SK-N-SH treated with all-trans-retinoic acid at 6 μM for 48 hours (cell line): ENCODE results near the gene ZNF215.
"Not testable (repeated sequence)": the region's sequence is repeated elsewhere in the genome, so short reads cannot be mapped to it uniquely, and the experiment has no call there.

Experiments used
- ATAC-seq: fragments of 200-7000 bp; cut with Tn5 transposase; 3 replicates; pipeline ENCODE4 v1.9.1; 2020; ENCODE audit warnings: mild to moderate bottlenecking, moderate library complexity
- ARNTL ChIP-seq: fragments of 450-650 bp; formaldehyde crosslinking; IDR thresholded peaks from 2 replicates; pipeline ENCODE4 v1.5.0; 2020; ENCODE audit warnings: low read depth, mild to moderate bottlenecking, moderate library complexity, borderline replicate concordance
- BACH2 ChIP-seq: fragments of 250-450 bp; sonication (Bioruptor Pico); IDR thresholded peaks from 2 replicates; pipeline ENCODE4 v1.9.0; 2021; ENCODE audit warnings: mild to moderate bottlenecking, borderline replicate concordance
- CREB5 ChIP-seq: fragments of 250-450 bp; sonication (Bioruptor Pico); IDR thresholded peaks from 2 replicates; pipeline ENCODE4 v1.5.1; 2020; ENCODE audit warnings: low read depth, mild to moderate bottlenecking, moderate library complexity
- CSRNP3 ChIP-seq: fragments of 250-450 bp; sonication (Bioruptor Pico); IDR thresholded peaks from 2 replicates; pipeline ENCODE4 v1.5.1; 2021; ENCODE audit warnings: mild to moderate bottlenecking, moderate library complexity
- GLIS3 ChIP-seq: fragments of 250-450 bp; sonication (Bioruptor Pico); IDR thresholded peaks from 2 replicates; pipeline ENCODE4 v1.5.0; 2020; ENCODE audit warnings: mild to moderate bottlenecking, moderate library complexity
- ISL1 ChIP-seq: fragments of 250-450 bp; sonication (Bioruptor Pico); IDR thresholded peaks from 2 replicates; pipeline ENCODE4 v2.1.2; 2022; ENCODE audit warnings: mild to moderate bottlenecking, moderate library complexity
- OSR1 ChIP-seq: fragments of 250-450 bp; sonication (Bioruptor Pico); IDR thresholded peaks from 2 replicates; pipeline ENCODE4 v1.8.0; 2022; ENCODE audit warnings: moderate library complexity, mild to moderate bottlenecking, inconsistent platforms
- PATZ1 ChIP-seq: fragments of 250-450 bp; sonication (Bioruptor Pico); IDR thresholded peaks from 2 replicates; pipeline ENCODE4 v1.8.0; 2020; ENCODE audit warnings: mild to moderate bottlenecking, moderate library complexity, borderline replicate concordance
- POU6F1 ChIP-seq: fragments of 250-450 bp; sonication (Bioruptor Pico); IDR thresholded peaks from 2 replicates; pipeline ENCODE4 v1.8.0; 2021; ENCODE audit warnings: low read depth, mild to moderate bottlenecking, moderate library complexity, borderline replicate concordance
- RARB ChIP-seq: fragments of 250-450 bp; sonication (Bioruptor Pico); IDR thresholded peaks from 2 replicates; pipeline ENCODE4 v1.8.0; 2021; ENCODE audit warnings: mild to moderate bottlenecking, moderate library complexity
- SNAI2 ChIP-seq: fragments of 250-450 bp; sonication (Bioruptor Pico); IDR thresholded peaks from 2 replicates; pipeline ENCODE4 v1.5.0; 2020; ENCODE audit warnings: mild to moderate bottlenecking, moderate library complexity
- TCF4 ChIP-seq: fragments of 250-450 bp; sonication (Bioruptor Pico); IDR thresholded peaks from 2 replicates; pipeline ENCODE4 v1.8.0; 2021; ENCODE audit warnings: mild to moderate bottlenecking, moderate library complexity, borderline replicate concordance
- TOX ChIP-seq: fragments of 250-450 bp; sonication (Bioruptor Pico); IDR thresholded peaks from 2 replicates; pipeline ENCODE4 v1.8.0; 2021; ENCODE audit warnings: mild to moderate bottlenecking, moderate library complexity, borderline replicate concordance
- TSHZ2 ChIP-seq: fragments of 250-450 bp; sonication (Bioruptor Pico); IDR thresholded peaks from 2 replicates; pipeline ENCODE4 v1.5.0; 2020; ENCODE audit warnings: mild to moderate bottlenecking, moderate library complexity
- ZC3H10 ChIP-seq: fragments of 250-450 bp; sonication (Bioruptor Pico); IDR thresholded peaks from 2 replicates; pipeline ENCODE4 v1.5.1; 2021; ENCODE audit warnings: mild to moderate bottlenecking, moderate library complexity
- ZFP3 ChIP-seq: fragments of 250-450 bp; sonication (Bioruptor Pico); IDR thresholded peaks from 2 replicates; pipeline ENCODE4 v1.5.0; 2020; ENCODE audit warnings: mild to moderate bottlenecking, moderate library complexity
- ZNF565 ChIP-seq: fragments of 450-650 bp; formaldehyde crosslinking; conservative IDR thresholded peaks from 2 replicates; pipeline ENCODE4 v1.5.0; 2020; ENCODE audit warnings: low read depth, mild to moderate bottlenecking, moderate library complexity
- ZNF70 ChIP-seq: fragments of 450-650 bp; formaldehyde crosslinking; IDR thresholded peaks from 2 replicates; pipeline ENCODE4 v1.5.0; 2020; ENCODE audit warnings: mild to moderate bottlenecking, moderate library complexity
- ZNF8 ChIP-seq: fragments of 450-650 bp; formaldehyde crosslinking; IDR thresholded peaks from 2 replicates; pipeline ENCODE4 v1.5.0; 2020; ENCODE audit warnings: mild to moderate bottlenecking, moderate library complexity

The ZNF215 gene

GRCh38 chr11:6898911-6899310 is 27.3 kb upstream of the ZNF215 start:
- no peak for ATAC-seq
- TF ChIP-seq BACH2 (CRISPR knock-in tag) (no peak), RARB (no peak), ZC3H10 (CRISPR knock-in tag) (no peak)

GRCh38 chr11:6900327-6900999 is 25.8 kb upstream of the ZNF215 start:
- ATAC-seq: no peak
- TF ChIP-seq TOX (CRISPR knock-in tag) (no peak), OSR1 (no peak), ZFP3 (CRISPR knock-in tag) (no peak), CSRNP3 (CRISPR knock-in tag) (no peak), ZNF70 (CRISPR knock-in tag) (no peak), ARNTL (CRISPR knock-in tag) (no peak), GLIS3 (CRISPR knock-in tag) (no peak), ZNF565 (CRISPR knock-in tag) (no peak), PATZ1 (CRISPR knock-in tag) (no peak), TSHZ2 (no peak)

- ATAC-seq: not testable (repeated sequence)
Observed at GRCh38 chr11:6904804-6905203, 21.4 kb upstream of the ZNF215 start.

GRCh38 chr11:6911378-6911777 is 14.8 kb upstream of the ZNF215 start:
- no peak for ATAC-seq
- TF ChIP-seq SNAI2 (CRISPR knock-in tag): no peak
- no peak for TF ChIP-seq ISL1
- no peak for TF ChIP-seq POU6F1 (CRISPR knock-in tag)
- no peak for TF ChIP-seq CREB5 (CRISPR knock-in tag)
- no peak for TF ChIP-seq ARNTL (CRISPR knock-in tag)
- no peak for TF ChIP-seq ZC3H10 (CRISPR knock-in tag)
- no peak for TF ChIP-seq TOX (CRISPR knock-in tag)
- no peak for TF ChIP-seq OSR1
- TF ChIP-seq CSRNP3 (CRISPR knock-in tag): no peak
- TF ChIP-seq RARB: no peak
- no peak for TF ChIP-seq TCF4 (CRISPR knock-in tag)
- no peak for TF ChIP-seq ZNF8 (CRISPR knock-in tag)
- TF ChIP-seq GLIS3 (CRISPR knock-in tag): no peak
- TF ChIP-seq TSHZ2: no peak
